Transverse colon (tissue), 4 donors: Measurements from ENCODE around the gene UGT1A10. TPM values are rescaled to one million over a fixed set of nuclear protein-coding genes. Genes with fewer than 3 reads are reported as not detected.
A peak's percentile ranks its signal among the peaks of the same experiment; 100 is the strongest.
"Not testable (repeated sequence)": the region's sequence is repeated elsewhere in the genome, so short reads cannot be mapped to it uniquely, and the experiment has no call there.

Experiments
- DNase-seq: peaks from one replicate; pipeline ENCODE4 v3.0.0-alpha.2; 2019
- H3K27ac ChIP-seq, 4 donors: fragments of 200-600 bp; sonication (generic); 2 replicates each; pipeline ENCODE4 v1.5.1; 2016 to 2018; ENCODE audit warnings: inconsistent platforms in 4 of 4
- H3K27me3 ChIP-seq: fragments of 200-600 bp; sonication (generic); 2 replicates; pipeline ENCODE4 v1.5.1; 2017; ENCODE audit warnings: inconsistent platforms
- H3K36me3 ChIP-seq, 4 donors: fragments of 200-600 bp; sonication (generic); 2 replicates each; pipeline ENCODE4 v1.5.1; 2017 to 2019; ENCODE audit warnings: inconsistent platforms in 4 of 4
- H3K4me1 ChIP-seq, 4 donors: fragments of 200-600 bp; sonication (generic); 2 replicates each; pipeline ENCODE4 v1.5.1; 2017 to 2020; ENCODE audit warnings: inconsistent platforms in 4 of 4
- H3K4me3 ChIP-seq, 4 donors: fragments of 200-600 bp; sonication (generic); 1 replicate in 1 of 4; 2 replicates in 3 of 4; pipeline versions ENCODE4 v1.5.1 to v1.6.1; 2017 to 2019; ENCODE audit warnings: inconsistent platforms in 4 of 4
- H3K9me3 ChIP-seq, 2 donors: fragments of 200-600 bp; sonication (generic); 2 replicates each; pipeline ENCODE4 v1.5.1; 2017 to 2019; ENCODE audit warnings: inconsistent platforms in 2 of 2
- EP300 ChIP-seq: sonication (generic); formaldehyde crosslinking; IDR thresholded peaks from one replicate; pipeline ENCODE4 v1.6.1; 2017; ENCODE audit warnings: antibody characterized with exemption, low read depth
- POLR2A ChIP-seq: fragments of 450-650 bp; IDR thresholded peaks from one replicate; pipeline ENCODE4 v1.6.1; 2016; ENCODE audit warnings: antibody characterized with exemption, mild to moderate bottlenecking, moderate library complexity
- POLR2AphosphoS5 ChIP-seq, 3 donors: sonication (generic); formaldehyde crosslinking; IDR thresholded peaks; one replicate each; pipeline ENCODE4 v1.6.1; 2016; ENCODE audit warnings: antibody characterized with exemption in 3 of 3
- WGBS, 2 donors: methylation state at CpG; one replicate each; pipeline ENCODE4 v1.1.5; 2018; ENCODE audit warnings: low coverage in 1 of 2; 5-methylcytosine and 5-hydroxymethylcytosine counted together
- in situ Hi-C, 4 donors: fragments of 200-750 bp; cut with MboI; loops; one replicate each; pipeline versions ENCODE4 v1.15.0 to v1.15.1; 2017; ENCODE audit warnings: low sequenced_read_pairs in 3 of 4, low pct_ligation_motif_present in 1 of 4, low pct_unique_long_range_greater_than_20kb in 1 of 4
- intact Hi-C: fragments of 100-400 bp; cut with DNase I; formaldehyde crosslinking; loops from one replicate; pipeline ENCODE4 v1.15.1; 2023; ENCODE audit warnings: low total_unique reads
- total RNA-seq, 4 donors: library from RNA; depleted of rRNA; stranded (reverse); fragments of >200 nt; gene quantifications; one replicate each; pipeline ENCODE4 v1.1.0, GENCODE V29; 2016
- TF ChIP-seq, protein P1 (sequence below), 5 experiments: fragments of 200-600 bp in 3 of 5; fragments of 450-650 bp in 2 of 5; sonication (generic) in 3 of 5; IDR thresholded peaks; 1 replicate in 2 of 5; 2 replicates in 3 of 5; pipeline ENCODE4 v1.5.1; 2016 to 2017; ENCODE audit warnings: antibody characterized with exemption in 5 of 5, inconsistent platforms in 3 of 5, mild to moderate bottlenecking in 2 of 5, moderate library complexity in 1 of 5

The UGT1A10 gene
- total RNA-seq, result 10 to 100 TPM; 54.2 to 87.5 (median 54.9) TPM

DNA sequence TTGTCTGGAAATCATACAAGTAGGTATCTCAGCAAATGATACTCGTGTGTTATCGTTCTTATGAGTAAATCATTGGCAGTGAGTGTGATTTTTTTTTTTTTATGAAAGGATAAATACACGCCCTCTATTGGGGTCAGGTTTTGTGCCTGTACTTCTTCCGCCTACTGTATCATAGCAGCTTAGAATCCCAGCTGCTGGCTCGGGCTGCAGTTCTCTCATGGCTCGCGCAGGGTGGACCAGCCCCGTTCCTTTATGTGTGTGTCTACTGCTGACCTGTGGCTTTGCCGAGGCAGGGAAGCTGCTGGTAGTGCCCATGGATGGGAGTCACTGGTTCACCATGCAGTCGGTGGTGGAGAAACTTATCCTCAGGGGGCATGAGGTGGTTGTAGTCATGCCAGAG is at the start of gene UGT1A10:
TSS of gene UGT1A10 (plus strand) at position 143 of the 400 bp plus-strand sequence. CDS start at position 218, 75 bp downstream.
- WGBS, 2 donors, result 57 to 66% methylated on average over 3 to 10 of the region's 10 CpGs
- H3K36me3 ChIP-seq, H3K9me3 ChIP-seq, H3K27me3 ChIP-seq, in situ Hi-C loops, intact Hi-C loops: not testable (repeated sequence)
- TF ChIP-seq POLR2AphosphoS5 (IDR thresholded peaks at IDR 0.05) (peak; percentile 47 to 92 (median 89)), POLR2A (peak; percentile 88)
- peak; percentile 78 for DNase-seq
- peak within 1 kb of the TSS in 3 of 4 donors; percentile 29 to 37 (median 30) for H3K4me3 ChIP-seq
- peaks cover 0 to 12% (median 4%) of the 10 kb centered on the region in 4 donors for H3K4me1 ChIP-seq
- H3K27ac ChIP-seq, result peak within 1 kb of the TSS; percentile 65 to 83 (median 72)

DNA sequence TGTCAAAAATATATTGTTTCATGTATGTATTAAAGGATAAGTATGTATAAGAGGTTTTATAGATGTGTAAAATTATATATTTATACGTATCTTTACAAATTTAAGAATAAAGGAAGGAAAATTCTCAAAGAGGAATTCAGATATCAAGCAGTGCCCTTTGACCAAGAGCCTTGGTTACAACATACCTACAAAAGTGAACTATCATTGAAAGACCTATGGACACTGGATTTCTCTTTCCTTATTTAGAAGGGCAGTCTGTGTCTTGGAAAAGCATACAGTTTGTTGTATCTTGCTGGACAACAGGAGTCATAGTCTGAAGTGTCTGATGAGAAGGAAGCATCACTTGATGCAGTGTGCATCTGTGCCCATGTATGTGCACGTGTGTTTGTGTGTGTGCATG is 47.8 kb upstream of the UGT1A10 start:
- H3K27me3 ChIP-seq, result no peaks in the 10 kb centered on the region
- H3K36me3 ChIP-seq, result no peaks in the 10 kb centered on the region
- H3K9me3 ChIP-seq, result no peaks in the 10 kb centered on the region
- no peak for DNase-seq
- intact Hi-C loops, result no loop called here
- in situ Hi-C loops, result no loop called here
- TF ChIP-seq POLR2AphosphoS5 (IDR thresholded peaks at IDR 0.05) (no peak), POLR2A (no peak), EP300 (no peak)
- TF ChIP-seq, protein P1, sequence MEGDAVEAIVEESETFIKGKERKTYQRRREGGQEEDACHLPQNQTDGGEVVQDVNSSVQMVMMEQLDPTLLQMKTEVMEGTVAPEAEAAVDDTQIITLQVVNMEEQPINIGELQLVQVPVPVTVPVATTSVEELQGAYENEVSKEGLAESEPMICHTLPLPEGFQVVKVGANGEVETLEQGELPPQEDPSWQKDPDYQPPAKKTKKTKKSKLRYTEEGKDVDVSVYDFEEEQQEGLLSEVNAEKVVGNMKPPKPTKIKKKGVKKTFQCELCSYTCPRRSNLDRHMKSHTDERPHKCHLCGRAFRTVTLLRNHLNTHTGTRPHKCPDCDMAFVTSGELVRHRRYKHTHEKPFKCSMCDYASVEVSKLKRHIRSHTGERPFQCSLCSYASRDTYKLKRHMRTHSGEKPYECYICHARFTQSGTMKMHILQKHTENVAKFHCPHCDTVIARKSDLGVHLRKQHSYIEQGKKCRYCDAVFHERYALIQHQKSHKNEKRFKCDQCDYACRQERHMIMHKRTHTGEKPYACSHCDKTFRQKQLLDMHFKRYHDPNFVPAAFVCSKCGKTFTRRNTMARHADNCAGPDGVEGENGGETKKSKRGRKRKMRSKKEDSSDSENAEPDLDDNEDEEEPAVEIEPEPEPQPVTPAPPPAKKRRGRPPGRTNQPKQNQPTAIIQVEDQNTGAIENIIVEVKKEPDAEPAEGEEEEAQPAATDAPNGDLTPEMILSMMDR (IDR thresholded peaks at IDR 0.05), result no peak
- no peak overlapping the region for H3K4me3 ChIP-seq
- H3K27ac ChIP-seq, result no peak overlapping the region
- no peaks in the 10 kb centered on the region for H3K4me1 ChIP-seq
- WGBS, 2 donors, result 79 to 89% methylated on average over 1 to 2 of the region's 2 CpGs

DNA sequence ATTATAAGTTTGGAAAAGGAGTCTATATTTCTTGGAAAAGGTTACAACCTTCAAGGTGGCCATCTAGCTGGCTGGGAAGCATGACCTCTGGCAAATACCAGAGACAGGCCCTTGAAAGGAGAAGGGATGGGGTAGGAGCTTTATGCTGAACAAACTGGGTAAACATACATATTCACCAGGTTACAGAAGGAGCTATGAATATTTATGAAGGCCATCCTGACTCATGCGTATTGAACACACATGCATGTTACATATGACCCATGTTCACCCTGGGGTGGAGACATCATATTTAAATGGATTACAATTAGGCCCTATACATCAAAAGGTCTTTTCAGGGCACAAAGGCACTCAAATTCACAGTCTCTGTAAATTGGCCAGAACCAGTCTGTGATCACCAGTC is 43.5 kb upstream of the UGT1A10 start:
- H3K36me3 ChIP-seq, H3K27ac ChIP-seq, H3K4me1 ChIP-seq, DNase-seq, H3K4me3 ChIP-seq, H3K27me3 ChIP-seq, in situ Hi-C loops, H3K9me3 ChIP-seq, intact Hi-C loops: not testable (repeated sequence)
- 88 to 100% methylated on average over 1 of the region's 1 CpG for WGBS, 2 donors

DNA sequence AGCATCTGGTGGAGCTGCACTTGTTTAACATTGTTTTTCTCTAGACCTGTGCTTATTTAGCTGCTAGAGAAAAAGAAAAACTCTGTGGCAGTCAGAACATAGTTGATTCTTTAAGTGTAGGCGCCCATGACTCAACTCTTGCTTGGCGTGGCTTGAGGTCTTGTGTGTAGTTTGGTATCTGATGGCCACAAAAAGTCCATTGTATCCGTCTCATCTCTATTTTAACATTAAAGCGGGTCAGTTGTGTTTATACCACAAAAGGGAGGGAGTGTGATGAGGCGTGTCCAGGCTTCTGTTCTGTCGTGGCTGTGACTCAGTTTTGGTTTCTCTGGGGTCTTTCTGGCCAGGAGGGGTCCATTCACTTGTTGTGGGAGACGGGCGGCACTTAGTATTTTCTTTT is 43.0 kb upstream of the UGT1A10 start:
- Histone ChIP-seq H3K4me1 (peaks cover 0 to 7% (median 0%) of the 10 kb centered on the region in 4 donors), H3K27me3 (no peaks in the 10 kb centered on the region), H3K4me3 (no peak overlapping the region), H3K9me3 (no peaks in the 10 kb centered on the region), H3K36me3 (no peaks in the 10 kb centered on the region), H3K27ac (no peak overlapping the region)
- intact Hi-C loops (no loop called here), in situ Hi-C loops (no loop called here)
- 76 to 78% methylated on average over 6 to 8 of the region's 8 CpGs for WGBS, 2 donors
- TF ChIP-seq, protein P1 (IDR thresholded peaks at IDR 0.05), result no peak
- TF ChIP-seq POLR2A, result no peak
- no peak for TF ChIP-seq EP300
- no peak for TF ChIP-seq POLR2AphosphoS5 (IDR thresholded peaks at IDR 0.05)
- DNase-seq, result no peak

DNA sequence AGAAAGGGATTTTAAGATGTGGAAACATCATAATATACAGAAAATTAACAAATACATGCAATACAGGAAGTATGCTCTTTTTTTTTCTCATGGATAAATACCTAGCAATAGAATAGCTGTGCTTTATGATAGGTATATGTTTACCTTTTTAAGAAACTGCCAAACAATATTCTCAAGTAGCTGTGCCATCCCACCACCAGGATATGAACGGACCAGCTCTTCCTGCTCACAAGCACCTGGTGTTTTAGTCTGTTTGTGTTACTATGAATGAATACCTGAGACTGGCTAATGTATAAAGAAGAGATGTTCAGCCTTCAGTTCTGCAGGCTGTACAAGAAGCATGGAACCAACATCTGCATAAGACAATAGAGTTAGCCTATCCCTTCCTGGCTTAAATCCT is 38.7 kb upstream of the UGT1A10 start:
- Histone ChIP-seq H3K27ac (no peak overlapping the region), H3K27me3 (no peaks in the 10 kb centered on the region), H3K36me3 (no peaks in the 10 kb centered on the region), H3K4me1 (peaks cover 0 to 11% (median 0%) of the 10 kb centered on the region in 4 donors), H3K4me3 (no peak overlapping the region), H3K9me3 (no peaks in the 10 kb centered on the region)
- TF ChIP-seq POLR2A, result no peak
- TF ChIP-seq EP300, result no peak
- TF ChIP-seq, protein P1 (IDR thresholded peaks at IDR 0.05), result no peak
- no peak for TF ChIP-seq POLR2AphosphoS5 (IDR thresholded peaks at IDR 0.05)
- DNase-seq, result no peak
- in situ Hi-C loops, result no loop called here
- intact Hi-C loops, result no loop called here
- 27 to 38% methylated on average over 1 of the region's 1 CpG for WGBS, 2 donors
